Measurements from ENCODE around the gene FOXN3.

- no peak for TF ChIP-seq CTCF (conservative IDR thresholded peaks at IDR 0.05; ENCODE audit: low read length)
- no peak for TF ChIP-seq EZH2phosphoT487 (IDR thresholded peaks at IDR 0.05; ENCODE audit: borderline replicate concordance)
Measured at GRCh38 chr14:89158701-89159100, 258.3 kb downstream of the FOXN3 start.
